ENCODE data around the gene UNC5A. TPM values are rescaled to one million over a fixed set of nuclear protein-coding genes. Genes with fewer than 3 reads are reported as not detected.

The UNC5A gene
- total and polyA plus RNA-seq, 10 of the 15 experiments (the other 5 are each of a cell fraction or from before 2014, with no cell fraction given), result not detected

DNA sequence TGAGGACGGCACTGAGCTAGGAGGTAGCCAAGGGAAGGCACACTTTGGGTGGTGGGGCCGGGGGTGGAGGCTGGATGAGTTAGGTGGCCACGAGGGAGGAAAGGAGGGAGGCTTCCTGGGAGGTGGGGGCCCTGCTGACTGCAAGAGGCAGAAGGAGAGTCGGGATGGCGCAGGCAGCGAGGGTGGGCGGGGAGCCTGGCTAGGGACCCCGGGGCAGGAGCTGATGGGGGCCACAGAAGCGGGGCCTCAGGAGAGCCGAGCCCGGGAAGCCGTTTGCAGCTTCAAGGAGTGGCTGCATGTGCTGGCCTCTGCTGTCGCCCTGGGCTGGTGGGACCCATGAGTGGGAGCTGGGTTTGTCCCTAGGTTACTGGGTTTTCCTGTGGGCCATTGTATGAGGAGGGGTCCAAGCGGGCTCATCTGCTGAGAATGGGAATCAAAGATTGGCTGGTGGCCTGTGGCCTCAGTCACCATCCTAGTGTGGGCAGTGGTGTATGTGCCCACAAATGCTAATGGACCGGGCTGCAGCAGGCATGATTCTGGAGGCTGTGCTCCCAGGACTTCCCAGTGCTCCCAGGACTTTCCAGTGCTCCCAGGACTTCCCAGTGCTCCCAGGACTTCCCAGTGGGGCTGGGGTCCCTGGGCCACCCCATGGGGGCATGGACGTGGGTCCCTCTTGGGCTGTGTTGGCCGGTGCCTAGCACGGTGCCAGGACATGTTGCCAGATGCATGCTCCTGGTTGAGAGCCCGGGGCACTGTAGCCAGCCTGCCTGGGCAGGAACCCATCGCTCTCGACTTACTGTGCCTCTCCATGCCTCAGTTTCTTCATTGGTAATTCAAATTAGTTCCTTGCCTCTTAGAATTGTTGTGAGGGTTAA is 40.2 kb downstream of the UNC5A start:
- DNase-seq (ENCODE audit: low read depth, low spot score), result no peak
- in situ Hi-C loops (cut with MboI), result no loop called here
- ChIA-PET POLR2A (no interaction called here), RAD21 (ENCODE audit: unreplicated experiment) (no interaction called here), SMC1A (ENCODE audit: uncharacterized antibody, unreplicated experiment) (no interaction called here), CTCF (no interaction called here)
- Histone ChIP-seq H3K4me3 (no peak overlapping the region), H3K4me1 (ENCODE audit: control insufficient read depth, insufficient read depth, low read length) (no peaks in the 10 kb centered on the region), H2AFZ (ENCODE audit: control insufficient read depth, low read depth, low read length) (no peak overlapping the region), H3K9ac (ENCODE audit: control insufficient read depth, insufficient read depth, low read length) (no peak overlapping the region), H3K27ac (ENCODE audit: control insufficient read depth, insufficient read depth) (no peak overlapping the region), H4K20me1 (ENCODE audit: control insufficient read depth, insufficient read depth) (no peaks in the 10 kb centered on the region), H3K4me2 (ENCODE audit: control insufficient read depth, insufficient read depth) (no peak overlapping the region), H3K9me3 (replicated peaks; ENCODE audit: control insufficient read depth, insufficient read depth, low read length) (no peaks in the 10 kb centered on the region), H3K27me3 (replicated peaks in 1 of 2; ENCODE audit: control insufficient read depth in 2 of 2, insufficient read depth in 2 of 2, low read length in 1 of 2) (peaks cover 0 to 4% of the 10 kb centered on the region in 2 experiments; a peak in 3 of 4 replicates), H3K79me2 (ENCODE audit: control insufficient read depth, insufficient read depth, low read length) (no peaks in the 10 kb centered on the region), H3K36me3 (ENCODE audit: control insufficient read depth in 2 of 2, insufficient read depth in 2 of 2, low read length in 1 of 2) (no peaks in the 10 kb centered on the region)
- 33% methylated on average over 15 of the region's 21 CpGs for WGBS (ENCODE audit: insufficient coverage, insufficient replicate concordance, low lambda C conversion rate, missing lambda C conversion rate)
- no peak for FAIRE-seq
- no TSS peak for BruUV-seq (replicated peaks)
- ATAC-seq, result no peak
- TF ChIP-seq RELA (IDR thresholded peaks at IDR 0.05; ENCODE audit: borderline replicate concordance, partially characterized antibody), result no peak
- intact Hi-C loops (cut with micrococcal nuclease; ENCODE audit: unreplicated experiment), result no loop called here

DNA sequence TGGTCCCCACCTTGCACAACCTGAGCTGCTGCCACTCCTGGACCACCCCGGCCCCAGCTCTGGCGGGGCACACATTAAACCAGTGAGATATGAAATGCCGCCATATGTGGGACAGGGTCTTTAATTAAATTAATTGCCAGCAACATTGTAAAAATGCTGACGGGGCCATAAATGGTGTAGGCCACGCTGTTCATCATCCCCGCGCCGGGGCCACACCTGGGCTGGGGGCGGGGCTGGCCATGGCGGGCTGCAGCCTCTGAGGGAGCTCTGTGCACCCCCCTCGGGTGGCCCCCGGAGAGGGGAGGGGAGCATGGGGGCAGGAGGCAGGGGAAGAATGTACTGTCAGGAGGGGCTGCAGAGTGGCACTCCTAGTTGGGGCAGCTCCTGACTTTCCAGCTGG is 41.0 kb downstream of the UNC5A start:
- Histone ChIP-seq H3K9ac (ENCODE audit: control insufficient read depth, insufficient read depth, low read length) (no peak overlapping the region), H3K27me3 (replicated peaks in 1 of 2; ENCODE audit: control insufficient read depth in 2 of 2, insufficient read depth in 2 of 2, low read length in 1 of 2) (peaks cover 0 to 4% of the 10 kb centered on the region in 2 experiments; a peak in 3 of 4 replicates), H3K4me3 (no peak overlapping the region), H3K4me2 (ENCODE audit: control insufficient read depth, insufficient read depth) (no peak overlapping the region), H3K79me2 (ENCODE audit: control insufficient read depth, insufficient read depth, low read length) (no peaks in the 10 kb centered on the region), H3K36me3 (ENCODE audit: control insufficient read depth in 2 of 2, insufficient read depth in 2 of 2, low read length in 1 of 2) (no peaks in the 10 kb centered on the region), H3K4me1 (ENCODE audit: control insufficient read depth, insufficient read depth, low read length) (no peaks in the 10 kb centered on the region), H4K20me1 (ENCODE audit: control insufficient read depth, insufficient read depth) (no peaks in the 10 kb centered on the region), H2AFZ (ENCODE audit: control insufficient read depth, low read depth, low read length) (no peak overlapping the region), H3K27ac (ENCODE audit: control insufficient read depth, insufficient read depth) (no peak overlapping the region), H3K9me3 (replicated peaks; ENCODE audit: control insufficient read depth, insufficient read depth, low read length) (no peaks in the 10 kb centered on the region)
- CTCF ChIA-PET, result no interaction called here
- FAIRE-seq (no peak), ATAC-seq (no peak), DNase-seq (ENCODE audit: low read depth, low spot score) (no peak)
- intact Hi-C loops (cut with micrococcal nuclease; ENCODE audit: unreplicated experiment) (no loop called here), in situ Hi-C loops (cut with MboI) (no loop called here)
- POLR2A ChIA-PET, result no interaction called here
- SMC1A ChIA-PET (ENCODE audit: uncharacterized antibody, unreplicated experiment), result no interaction called here
- BruUV-seq (replicated peaks), result no TSS peak
- RAD21 ChIA-PET (ENCODE audit: unreplicated experiment), result no interaction called here
- WGBS (ENCODE audit: insufficient coverage, insufficient replicate concordance, low lambda C conversion rate, missing lambda C conversion rate), result 43% methylated on average over 12 of the region's 12 CpGs
- TF ChIP-seq NR2F1 (conservative IDR thresholded peaks at IDR 0.05) (no peak), ETV6 (conservative IDR thresholded peaks at IDR 0.05 in 1 of 2, IDR thresholded peaks at IDR 0.05 in 1 of 2; ENCODE audit: borderline replicate concordance in 1 of 2, low read depth in 1 of 2) (no peak), POU2F2 (IDR thresholded peaks at IDR 0.05; ENCODE audit: borderline replicate concordance, low read depth, low read length) (no peak), NRF1 (conservative IDR thresholded peaks at IDR 0.05; ENCODE audit: low read depth, low read length) (no peak), RAD21 (IDR thresholded peaks at IDR 0.05; ENCODE audit: insufficient read depth, low read depth, low read length) (no peak), LARP7 (IDR thresholded peaks at IDR 0.05) (no peak), JUNB (IDR thresholded peaks at IDR 0.05) (no peak), SUPT20H (IDR thresholded peaks at IDR 0.05; ENCODE audit: borderline replicate concordance, control insufficient read depth, low read depth, low read length) (no peak)
- TF ChIP-seq, protein P1, sequence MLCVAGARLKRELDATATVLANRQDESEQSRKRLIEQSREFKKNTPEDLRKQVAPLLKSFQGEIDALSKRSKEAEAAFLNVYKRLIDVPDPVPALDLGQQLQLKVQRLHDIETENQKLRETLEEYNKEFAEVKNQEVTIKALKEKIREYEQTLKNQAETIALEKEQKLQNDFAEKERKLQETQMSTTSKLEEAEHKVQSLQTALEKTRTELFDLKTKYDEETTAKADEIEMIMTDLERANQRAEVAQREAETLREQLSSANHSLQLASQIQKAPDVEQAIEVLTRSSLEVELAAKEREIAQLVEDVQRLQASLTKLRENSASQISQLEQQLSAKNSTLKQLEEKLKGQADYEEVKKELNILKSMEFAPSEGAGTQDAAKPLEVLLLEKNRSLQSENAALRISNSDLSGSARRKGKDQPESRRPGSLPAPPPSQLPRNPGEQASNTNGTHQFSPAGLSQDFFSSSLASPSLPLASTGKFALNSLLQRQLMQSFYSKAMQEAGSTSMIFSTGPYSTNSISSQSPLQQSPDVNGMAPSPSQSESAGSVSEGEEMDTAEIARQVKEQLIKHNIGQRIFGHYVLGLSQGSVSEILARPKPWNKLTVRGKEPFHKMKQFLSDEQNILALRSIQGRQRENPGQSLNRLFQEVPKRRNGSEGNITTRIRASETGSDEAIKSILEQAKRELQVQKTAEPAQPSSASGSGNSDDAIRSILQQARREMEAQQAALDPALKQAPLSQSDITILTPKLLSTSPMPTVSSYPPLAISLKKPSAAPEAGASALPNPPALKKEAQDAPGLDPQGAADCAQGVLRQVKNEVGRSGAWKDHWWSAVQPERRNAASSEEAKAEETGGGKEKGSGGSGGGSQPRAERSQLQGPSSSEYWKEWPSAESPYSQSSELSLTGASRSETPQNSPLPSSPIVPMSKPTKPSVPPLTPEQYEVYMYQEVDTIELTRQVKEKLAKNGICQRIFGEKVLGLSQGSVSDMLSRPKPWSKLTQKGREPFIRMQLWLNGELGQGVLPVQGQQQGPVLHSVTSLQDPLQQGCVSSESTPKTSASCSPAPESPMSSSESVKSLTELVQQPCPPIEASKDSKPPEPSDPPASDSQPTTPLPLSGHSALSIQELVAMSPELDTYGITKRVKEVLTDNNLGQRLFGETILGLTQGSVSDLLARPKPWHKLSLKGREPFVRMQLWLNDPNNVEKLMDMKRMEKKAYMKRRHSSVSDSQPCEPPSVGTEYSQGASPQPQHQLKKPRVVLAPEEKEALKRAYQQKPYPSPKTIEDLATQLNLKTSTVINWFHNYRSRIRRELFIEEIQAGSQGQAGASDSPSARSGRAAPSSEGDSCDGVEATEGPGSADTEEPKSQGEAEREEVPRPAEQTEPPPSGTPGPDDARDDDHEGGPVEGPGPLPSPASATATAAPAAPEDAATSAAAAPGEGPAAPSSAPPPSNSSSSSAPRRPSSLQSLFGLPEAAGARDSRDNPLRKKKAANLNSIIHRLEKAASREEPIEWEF (IDR thresholded peaks at IDR 0.05; ENCODE audit: insufficient replicate concordance, low read depth, low read length), result no peak

Data from GM12878 (cell line).